ENCODE measurements around the gene NAGA.

NAGA gene

DNA sequence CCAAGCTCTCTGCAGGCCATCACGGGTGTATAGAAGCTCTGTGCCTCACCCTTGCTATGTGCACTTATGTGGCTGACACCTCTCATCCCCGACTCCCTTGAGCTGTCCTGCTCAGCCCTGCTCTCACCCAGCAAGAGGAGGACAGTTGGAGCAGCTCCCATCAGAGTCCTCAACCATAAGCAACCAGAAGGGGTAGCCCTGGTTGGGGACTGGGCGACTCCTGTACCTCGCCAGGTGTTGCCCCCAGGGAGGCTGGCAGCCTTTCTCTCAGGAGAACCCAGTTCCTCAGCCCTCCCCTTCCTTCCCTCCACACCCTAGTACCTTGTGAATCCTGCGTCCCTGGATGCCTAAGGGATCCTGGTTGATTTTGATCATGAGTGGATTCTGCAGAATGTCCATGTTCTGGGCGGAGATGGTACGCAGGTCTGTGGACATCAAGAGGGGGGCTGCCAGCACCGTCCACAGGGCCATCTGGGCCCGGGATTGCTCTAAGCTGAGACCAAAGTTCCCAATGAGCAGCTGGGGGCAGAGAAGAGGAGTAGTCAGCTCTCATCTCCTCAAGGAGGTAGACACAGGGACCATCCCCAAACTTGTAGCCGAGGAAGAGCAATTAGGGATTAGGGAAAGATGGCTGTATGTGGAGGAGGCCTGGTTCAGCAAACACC, 8.0 kb downstream of the NAGA start:
- TF ChIP-seq, protein P1, sequence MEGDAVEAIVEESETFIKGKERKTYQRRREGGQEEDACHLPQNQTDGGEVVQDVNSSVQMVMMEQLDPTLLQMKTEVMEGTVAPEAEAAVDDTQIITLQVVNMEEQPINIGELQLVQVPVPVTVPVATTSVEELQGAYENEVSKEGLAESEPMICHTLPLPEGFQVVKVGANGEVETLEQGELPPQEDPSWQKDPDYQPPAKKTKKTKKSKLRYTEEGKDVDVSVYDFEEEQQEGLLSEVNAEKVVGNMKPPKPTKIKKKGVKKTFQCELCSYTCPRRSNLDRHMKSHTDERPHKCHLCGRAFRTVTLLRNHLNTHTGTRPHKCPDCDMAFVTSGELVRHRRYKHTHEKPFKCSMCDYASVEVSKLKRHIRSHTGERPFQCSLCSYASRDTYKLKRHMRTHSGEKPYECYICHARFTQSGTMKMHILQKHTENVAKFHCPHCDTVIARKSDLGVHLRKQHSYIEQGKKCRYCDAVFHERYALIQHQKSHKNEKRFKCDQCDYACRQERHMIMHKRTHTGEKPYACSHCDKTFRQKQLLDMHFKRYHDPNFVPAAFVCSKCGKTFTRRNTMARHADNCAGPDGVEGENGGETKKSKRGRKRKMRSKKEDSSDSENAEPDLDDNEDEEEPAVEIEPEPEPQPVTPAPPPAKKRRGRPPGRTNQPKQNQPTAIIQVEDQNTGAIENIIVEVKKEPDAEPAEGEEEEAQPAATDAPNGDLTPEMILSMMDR (IDR thresholded peaks at IDR 0.05; ENCODE audit: low read depth, low read length): no peak
- in situ Hi-C loops (cut with HindIII; ENCODE audit: low sequenced_read_pairs): no loop called here

DNA sequence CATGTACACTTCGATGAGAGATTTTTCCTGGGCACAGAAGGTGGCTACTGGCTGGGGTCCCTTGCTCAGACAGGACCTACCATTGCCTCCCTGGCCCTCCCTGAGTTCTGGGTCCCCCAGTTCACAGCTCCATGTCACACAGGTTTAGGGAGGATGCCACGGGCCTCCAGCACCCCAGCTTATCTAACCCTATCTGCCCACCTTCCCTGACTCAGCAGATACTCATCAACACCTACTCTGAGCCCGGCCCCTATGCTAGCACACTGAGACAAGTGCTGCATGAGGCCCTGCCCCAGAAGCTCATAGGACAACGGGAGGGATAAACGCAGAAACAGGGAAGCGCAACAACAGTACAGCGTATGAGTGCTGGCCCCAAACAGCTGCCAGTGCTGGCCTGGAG, 9.6 kb downstream of the NAGA start:
- TF ChIP-seq, protein P1 (IDR thresholded peaks at IDR 0.05; ENCODE audit: low read depth, low read length): no peak
- in situ Hi-C loops (cut with HindIII; ENCODE audit: low sequenced_read_pairs): no loop called here
- no peak overlapping the region for H3K4me3 ChIP-seq (ENCODE audit: low read depth, low read length)
- no peak for DNase-seq (ENCODE audit: low read depth, low spot score)

More for the DNA sequence above, 8.0 kb downstream of the NAGA start:
- no peak for DNase-seq (ENCODE audit: low read depth, low spot score)
- no peak overlapping the region for H3K4me3 ChIP-seq (ENCODE audit: low read depth, low read length)

DNA sequence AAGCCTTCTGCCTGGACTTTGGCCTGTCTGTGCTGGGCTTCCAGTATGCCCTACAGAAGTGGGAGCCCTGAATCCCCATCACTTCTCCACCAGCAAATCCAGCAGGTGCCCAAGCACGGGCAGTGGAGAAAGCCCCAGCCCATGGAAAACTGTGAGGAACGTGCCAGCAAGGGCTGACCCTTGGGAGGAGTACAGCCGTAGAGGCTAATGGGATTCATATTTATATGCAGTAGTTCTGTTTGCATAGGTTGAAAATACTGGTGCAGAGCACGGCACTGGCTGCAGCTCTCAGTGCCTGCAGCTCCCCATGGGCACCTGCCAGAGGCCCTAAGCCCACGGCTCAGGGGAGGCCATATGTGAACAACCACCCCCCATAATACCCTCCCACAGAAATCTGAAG, 10.1 kb downstream of the NAGA start:
- no peak overlapping the region for H3K4me3 ChIP-seq (ENCODE audit: low read depth, low read length)
- DNase-seq (ENCODE audit: low read depth, low spot score): no peak
- in situ Hi-C loops (cut with HindIII; ENCODE audit: low sequenced_read_pairs): no loop called here
- TF ChIP-seq, protein P1 (IDR thresholded peaks at IDR 0.05; ENCODE audit: low read depth, low read length): no peak

- no peak overlapping the region for H3K4me3 ChIP-seq (ENCODE audit: low read depth, low read length)
- TF ChIP-seq, protein P1 (IDR thresholded peaks at IDR 0.05; ENCODE audit: low read depth, low read length): no peak
- in situ Hi-C loops (cut with HindIII; ENCODE audit: low sequenced_read_pairs): no loop called here
- no peak for DNase-seq (ENCODE audit: low read depth, low spot score)
Observed at GRCh38 chr22:42056757-42057511, 13.7 kb downstream of the NAGA start.

- in situ Hi-C loops (cut with HindIII; ENCODE audit: low sequenced_read_pairs): no loop called here
- DNase-seq (ENCODE audit: low read depth, low spot score): no peak
- H3K4me3 ChIP-seq (ENCODE audit: low read depth, low read length): no peak overlapping the region
- TF ChIP-seq, protein P1 (IDR thresholded peaks at IDR 0.05; ENCODE audit: low read depth, low read length): no peak
Observed at GRCh38 chr22:42052765-42053164, 17.8 kb downstream of the NAGA start.

- no peak overlapping the region for H3K4me3 ChIP-seq (ENCODE audit: low read depth, low read length)
- in situ Hi-C loops (cut with HindIII; ENCODE audit: low sequenced_read_pairs): no loop called here
- TF ChIP-seq, protein P1 (IDR thresholded peaks at IDR 0.05; ENCODE audit: low read depth, low read length): no peak
- no peak for DNase-seq (ENCODE audit: low read depth, low spot score)
Observed at GRCh38 chr22:42050641-42051180, 19.9 kb downstream of the NAGA start.
